Nephron progenitor cell (in vitro differentiated cells): ENCODE measurements around the gene FEM1B.

Experiments
- DNase-seq: peaks from one replicate; pipeline ENCODE4 v3.0.0; 2021
- H3K27ac Mint-ChIP-seq: 2 replicates; pipeline ENCODE4 v1.8.0; 2021; ENCODE audit warnings: mild to moderate bottlenecking, moderate library complexity, mixed read lengths
- H3K27me3 Mint-ChIP-seq: 2 replicates; pipeline ENCODE4 v1.8.0; 2021; ENCODE audit warnings: mild to moderate bottlenecking, low read depth, mixed read lengths; ENCODE audit not compliant: poor library complexity
- H3K36me3 Mint-ChIP-seq: 2 replicates; pipeline ENCODE4 v1.8.0; 2021; ENCODE audit warnings: low read depth, mixed read lengths
- H3K4me1 Mint-ChIP-seq: 2 replicates; pipeline ENCODE4 v1.8.0; 2021; ENCODE audit warnings: mixed read lengths
- H3K4me3 Mint-ChIP-seq: 2 replicates; pipeline ENCODE4 v1.8.0; 2021; ENCODE audit warnings: mild to moderate bottlenecking, moderate library complexity, mixed read lengths
- H3K9me3 Mint-ChIP-seq: 2 replicates; pipeline ENCODE4 v1.8.0; 2021; ENCODE audit warnings: mild to moderate bottlenecking, moderate library complexity, mixed read lengths
- CTCF ChIP-seq: fragments of 200-600 bp; sonication (generic); IDR thresholded peaks from 2 replicates; pipeline ENCODE4 v1.5.0; 2021; ENCODE audit warnings: antibody characterized with exemption

Gene FEM1B

GRCh38 chr15:68321229-68321628 is 43.7 kb downstream of the FEM1B start:
- no peaks in the 10 kb centered on the region for H3K9me3 Mint-ChIP-seq
- no peak for TF ChIP-seq CTCF
- peaks cover 31% of the 10 kb centered on the region for H3K4me1 Mint-ChIP-seq
- H3K27ac Mint-ChIP-seq, result no peak overlapping the region
- DNase-seq, result no peak
- H3K36me3 Mint-ChIP-seq, result no peaks in the 10 kb centered on the region
- H3K27me3 Mint-ChIP-seq, result peaks cover 12% of the 10 kb centered on the region
- no peak overlapping the region for H3K4me3 Mint-ChIP-seq

GRCh38 chr15:68322796-68323195 is 45.3 kb downstream of the FEM1B start:
- Mint-ChIP-seq H3K36me3 (no peaks in the 10 kb centered on the region), H3K4me3 (no peak overlapping the region), H3K27me3 (peaks cover 16% of the 10 kb centered on the region), H3K27ac (no peak overlapping the region), H3K4me1 (peaks cover 40% of the 10 kb centered on the region), H3K9me3 (no peaks in the 10 kb centered on the region)
- no peak for DNase-seq
- no peak for TF ChIP-seq CTCF

- no peak for DNase-seq
- Mint-ChIP-seq H3K4me1 (peaks cover 59% of the 10 kb centered on the region), H3K4me3 (no peak overlapping the region), H3K27me3 (peaks cover 4% of the 10 kb centered on the region), H3K36me3 (no peaks in the 10 kb centered on the region), H3K27ac (no peak overlapping the region), H3K9me3 (no peaks in the 10 kb centered on the region)
- TF ChIP-seq CTCF, result no peak
Measured at GRCh38 chr15:68325726-68326125, 48.2 kb downstream of the FEM1B start.

GRCh38 chr15:68326711-68327354 is 49.3 kb downstream of the FEM1B start:
- Mint-ChIP-seq H3K9me3 (no peaks in the 10 kb centered on the region), H3K4me1 (peaks cover 64% of the 10 kb centered on the region), H3K27ac (peak overlapping the region; percentile 88), H3K36me3 (no peaks in the 10 kb centered on the region), H3K27me3 (peaks cover 11% of the 10 kb centered on the region), H3K4me3 (no peak overlapping the region)
- no peak for TF ChIP-seq CTCF
- DNase-seq, result no peak

- Mint-ChIP-seq H3K9me3 (no peaks in the 10 kb centered on the region), H3K27me3 (peaks cover 20% of the 10 kb centered on the region), H3K27ac (no peak overlapping the region), H3K36me3 (no peaks in the 10 kb centered on the region), H3K4me1 (peaks cover 63% of the 10 kb centered on the region), H3K4me3 (no peak overlapping the region)
- TF ChIP-seq CTCF, result no peak
- DNase-seq, result no peak
Measured at GRCh38 chr15:68328443-68328842, 50.9 kb downstream of the FEM1B start.

GRCh38 chr15:68328964-68329363 is 51.4 kb downstream of the FEM1B start:
- TF ChIP-seq CTCF, result no peak
- Mint-ChIP-seq H3K27ac (no peak overlapping the region), H3K4me3 (no peak overlapping the region), H3K36me3 (no peaks in the 10 kb centered on the region), H3K4me1 (peaks cover 64% of the 10 kb centered on the region), H3K9me3 (no peaks in the 10 kb centered on the region), H3K27me3 (peaks cover 20% of the 10 kb centered on the region)
- no peak for DNase-seq
